LNCaP clone FGC (cell line): ENCODE results near the gene CEACAM18.
A peak's percentile ranks its signal among the peaks of the same experiment; 100 is the strongest.

Experiments
- DNase-seq: peaks from one replicate; pipeline ENCODE4 v3.0.0-alpha.2; 2011; ENCODE audit warnings: low read depth
- H3K4me3 ChIP-seq: 2 replicates; pipeline ENCODE4 v1.5.1; 2011; ENCODE audit warnings: mild to moderate bottlenecking, low read depth, low read length, control low read depth
- TF ChIP-seq, protein P1 (sequence below): IDR thresholded peaks from 2 replicates; pipeline ENCODE4 v1.5.1; 2012; ENCODE audit warnings: mild to moderate bottlenecking; ENCODE audit not compliant: control insufficient read depth, insufficient read depth; ENCODE audit errors: extremely low read depth

Gene CEACAM18

DNA sequence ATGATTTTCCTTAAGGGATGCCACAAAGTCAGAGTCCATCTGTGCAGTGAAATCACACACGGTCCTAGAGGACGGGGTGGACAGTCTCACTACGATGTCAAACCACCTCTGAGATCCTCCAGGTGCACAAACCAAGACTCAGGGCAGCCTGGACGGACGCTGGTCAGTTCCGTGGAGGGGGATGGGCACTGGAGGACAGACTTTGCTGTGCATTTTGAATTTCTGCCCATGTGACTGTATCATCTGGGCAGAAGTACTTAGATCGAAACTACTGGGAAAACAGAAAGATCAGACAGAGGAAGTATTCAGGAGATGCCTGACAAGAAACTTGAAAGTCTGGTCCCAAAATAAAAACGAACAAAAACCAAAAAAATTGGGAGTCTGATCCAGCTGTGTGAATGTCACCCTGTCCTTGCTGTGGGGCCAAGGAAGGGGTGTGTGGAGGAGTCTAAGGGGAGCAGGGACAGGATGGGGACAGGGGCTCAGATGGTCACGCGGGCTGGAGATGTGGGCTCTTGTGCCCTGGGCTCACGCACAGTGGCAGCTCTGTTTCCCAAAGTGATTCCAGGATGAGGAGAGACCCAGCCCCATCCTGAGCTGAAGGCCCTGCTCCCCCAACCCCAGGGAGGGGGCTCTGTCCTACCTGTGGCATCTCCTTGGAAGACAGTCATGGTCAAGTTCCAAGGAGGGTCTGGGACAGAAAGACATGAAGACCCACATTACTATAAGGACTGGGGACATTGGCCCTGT, 21.6 kb upstream of the CEACAM18 start:
- DNase-seq = no peak
- TF ChIP-seq, protein P1, sequence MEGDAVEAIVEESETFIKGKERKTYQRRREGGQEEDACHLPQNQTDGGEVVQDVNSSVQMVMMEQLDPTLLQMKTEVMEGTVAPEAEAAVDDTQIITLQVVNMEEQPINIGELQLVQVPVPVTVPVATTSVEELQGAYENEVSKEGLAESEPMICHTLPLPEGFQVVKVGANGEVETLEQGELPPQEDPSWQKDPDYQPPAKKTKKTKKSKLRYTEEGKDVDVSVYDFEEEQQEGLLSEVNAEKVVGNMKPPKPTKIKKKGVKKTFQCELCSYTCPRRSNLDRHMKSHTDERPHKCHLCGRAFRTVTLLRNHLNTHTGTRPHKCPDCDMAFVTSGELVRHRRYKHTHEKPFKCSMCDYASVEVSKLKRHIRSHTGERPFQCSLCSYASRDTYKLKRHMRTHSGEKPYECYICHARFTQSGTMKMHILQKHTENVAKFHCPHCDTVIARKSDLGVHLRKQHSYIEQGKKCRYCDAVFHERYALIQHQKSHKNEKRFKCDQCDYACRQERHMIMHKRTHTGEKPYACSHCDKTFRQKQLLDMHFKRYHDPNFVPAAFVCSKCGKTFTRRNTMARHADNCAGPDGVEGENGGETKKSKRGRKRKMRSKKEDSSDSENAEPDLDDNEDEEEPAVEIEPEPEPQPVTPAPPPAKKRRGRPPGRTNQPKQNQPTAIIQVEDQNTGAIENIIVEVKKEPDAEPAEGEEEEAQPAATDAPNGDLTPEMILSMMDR = no peak
- H3K4me3 ChIP-seq = no peak overlapping the region

DNA sequence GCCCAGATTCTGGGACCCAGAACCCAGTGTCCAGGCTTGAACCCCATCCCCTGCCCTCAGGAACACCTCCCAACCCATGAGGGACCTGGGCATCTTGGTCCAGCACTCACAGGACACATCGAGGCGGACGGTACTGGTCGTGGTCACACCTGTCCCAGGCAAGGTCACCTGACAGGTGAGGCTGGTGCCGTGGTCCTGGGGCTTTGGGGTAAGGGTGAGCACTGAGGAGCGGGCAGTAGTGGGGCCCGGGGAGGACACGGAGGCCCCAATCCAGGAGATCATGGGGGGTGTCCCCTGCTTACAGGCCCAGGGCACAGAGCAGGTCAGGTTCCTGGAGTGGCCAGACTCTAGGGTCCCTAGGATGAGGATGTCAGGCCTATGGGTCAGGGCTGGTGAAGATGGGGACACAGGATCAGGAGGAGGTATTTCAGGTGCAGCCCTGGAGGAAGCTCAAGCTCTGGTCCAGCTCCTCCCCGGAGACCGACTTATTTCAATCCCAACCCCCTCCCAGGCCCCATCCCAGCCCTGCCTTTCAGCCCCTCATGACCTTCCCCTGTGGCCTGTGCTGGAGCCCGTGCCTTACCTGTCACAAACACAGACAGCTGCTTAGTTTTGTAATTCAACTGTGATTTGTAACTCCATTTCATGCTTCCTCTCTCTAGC, 20.9 kb upstream of the CEACAM18 start:
- no peak overlapping the region for H3K4me3 ChIP-seq
- TF ChIP-seq, protein P1 = no peak
- DNase-seq = no peak

DNA sequence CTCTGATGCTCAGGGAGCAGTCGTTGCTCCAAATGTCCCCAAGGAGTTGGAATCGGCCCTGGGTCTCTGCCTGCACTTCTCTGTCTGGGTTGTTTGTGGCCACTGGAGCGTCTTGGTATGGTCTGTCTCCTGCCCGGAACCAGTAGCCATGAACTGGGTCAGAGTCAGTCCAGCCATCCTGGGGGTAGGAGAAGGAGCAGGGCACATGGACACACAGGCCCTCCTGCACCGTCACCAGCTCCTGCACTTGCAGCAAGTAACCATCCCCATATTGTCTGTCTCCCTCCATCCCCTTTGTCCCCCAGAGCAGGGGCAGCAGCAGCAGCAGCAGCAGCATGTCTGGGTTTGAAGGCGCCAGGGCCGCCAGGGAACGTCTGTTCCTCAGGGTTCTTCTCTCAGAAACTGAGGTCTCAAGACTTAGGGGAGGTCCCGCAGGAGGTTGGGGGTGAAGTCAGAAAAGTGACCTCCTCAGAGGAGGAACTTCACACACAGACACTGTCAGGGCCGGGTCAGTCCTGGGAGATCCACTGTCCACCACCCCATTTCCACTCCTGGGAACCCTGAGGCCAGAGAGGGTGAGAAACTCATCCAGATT, 20.2 kb upstream of the CEACAM18 start, which contains the start of gene SIGLEC8:
Gene SIGLEC8 (minus strand): TSS at position 404 of the 595 bp plus-strand sequence. CDS start 67 bp downstream, at position 337.
- no peak for DNase-seq
- TF ChIP-seq, protein P1 = no peak
- H3K4me3 ChIP-seq = no peak within 1 kb of the TSS

DNA sequence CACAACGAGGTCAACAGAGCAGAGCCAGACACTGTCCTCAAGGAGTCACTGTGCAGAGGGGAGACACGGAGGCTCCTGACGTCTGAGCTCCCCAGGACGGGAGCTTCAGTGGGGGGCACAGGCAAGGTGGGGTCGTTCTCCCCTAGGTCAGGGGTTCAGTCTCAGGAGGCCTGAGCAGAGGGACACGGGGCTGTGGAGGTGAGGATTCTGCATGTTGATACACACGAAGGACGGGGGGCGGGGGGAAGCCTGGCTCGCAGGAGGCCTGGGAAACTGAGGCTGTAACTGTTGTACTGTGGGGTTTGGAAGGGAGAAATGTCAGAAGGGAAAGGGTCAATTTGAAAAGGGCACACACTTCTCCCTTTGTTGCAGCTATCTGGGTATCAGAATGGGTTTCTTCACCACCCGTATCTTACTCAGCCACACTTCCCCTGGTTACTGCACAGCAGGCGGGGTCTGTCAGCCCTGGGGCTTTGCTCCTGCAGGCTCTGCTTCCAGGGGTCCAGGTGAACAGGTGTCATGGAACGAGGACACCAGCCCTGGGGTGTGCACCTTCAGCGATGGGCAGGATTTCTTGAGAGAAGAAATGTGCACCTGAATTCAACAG, 19.3 kb upstream of the CEACAM18 start:
- TF ChIP-seq, protein P1 = no peak
- no peak overlapping the region for H3K4me3 ChIP-seq
- DNase-seq = no peak

DNA sequence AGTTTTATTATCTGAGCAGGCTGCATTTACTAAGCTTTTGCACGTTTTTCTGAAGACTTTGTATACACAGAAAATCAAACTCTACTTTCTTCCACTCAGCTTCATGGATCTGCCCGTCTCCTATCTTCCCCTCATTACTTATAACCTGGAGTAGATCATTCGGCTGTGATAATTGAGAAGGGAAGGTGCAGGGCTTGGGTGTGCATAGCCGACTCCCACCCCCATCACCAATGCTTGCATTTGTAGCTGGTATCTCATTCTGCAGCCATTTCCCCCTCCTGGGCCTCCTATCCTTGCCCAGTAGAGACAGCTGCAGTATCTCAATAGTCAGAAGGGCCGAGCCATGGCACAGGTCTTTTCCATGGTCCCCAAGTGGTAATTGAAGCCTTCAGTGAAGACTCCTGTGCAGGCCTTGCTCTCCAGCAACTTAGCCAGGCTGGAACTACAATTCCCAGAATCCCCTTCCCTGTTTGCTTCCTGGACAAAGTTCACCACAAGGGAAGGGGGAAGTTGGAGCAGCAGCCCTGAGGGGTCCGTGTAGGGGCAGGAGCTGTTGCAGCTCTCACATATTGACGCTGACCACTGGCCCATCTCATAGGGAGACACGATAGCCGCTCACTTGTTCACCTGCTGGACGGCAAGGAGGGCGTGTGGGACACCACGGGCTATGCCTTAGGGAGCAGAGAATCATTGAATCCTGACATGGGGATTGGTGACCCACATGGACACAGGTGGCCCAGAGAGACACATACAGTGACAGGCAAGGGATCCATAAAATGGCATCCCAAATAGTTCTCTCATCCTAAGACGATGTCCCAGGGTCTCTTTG, 18.0 kb upstream of the CEACAM18 start:
- H3K4me3 ChIP-seq = peak overlapping the region; percentile 12; the same call in 1 of the 2 replicates
- TF ChIP-seq, protein P1 = no peak
- DNase-seq = no peak

DNA sequence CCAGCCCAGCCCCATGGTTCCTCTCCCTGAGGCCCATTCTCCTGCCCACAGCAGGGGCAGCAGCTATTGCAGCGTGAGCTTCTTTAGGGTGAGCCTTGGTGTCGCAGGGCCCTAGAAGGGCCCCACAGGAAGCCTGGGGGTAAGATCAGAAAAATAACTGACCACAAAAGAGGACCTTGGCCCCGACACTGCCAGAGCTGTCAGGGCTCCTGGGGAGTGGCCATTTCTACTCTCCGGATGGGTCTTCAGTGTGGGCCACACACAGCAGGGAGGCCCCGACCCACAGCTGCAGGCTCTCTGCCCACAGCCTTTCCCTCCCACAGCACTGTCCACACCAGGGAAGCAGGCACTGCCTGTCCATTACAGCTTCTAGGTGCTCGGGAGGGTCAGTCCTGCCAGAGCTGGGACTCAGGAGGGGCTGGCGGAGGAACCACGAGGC, 16.6 kb upstream of the CEACAM18 start:
- DNase-seq = no peak
- TF ChIP-seq, protein P1 = no peak
- no peak overlapping the region for H3K4me3 ChIP-seq
